HG02884 (cell line): ENCODE results near the gene KLHDC8B.

Source experiments
- ATAC-seq: cut with Tn5 transposase; IDR thresholded peaks from one replicate; pipeline ENCODE4 v1.9.1; 2021; ENCODE audit warnings: mild to moderate bottlenecking, moderate library complexity; ENCODE audit not compliant: unreplicated experiment

KLHDC8B gene

GRCh38 chr3:49171119-49171774, at the start of gene KLHDC8B:
TSS of gene KLHDC8B (plus strand) at chr3:49171598. CDS start at chr3:49172770, 1,172 bp downstream.
- ATAC-seq, result peak; percentile 59

GRCh38 chr3:49122022-49122421, 49.4 kb upstream of the KLHDC8B start:
- no peak for ATAC-seq

- ATAC-seq, result no peak
These were observed 48.9 kb upstream of the KLHDC8B start for GRCh38 chr3:49122451-49122850.

- no peak for ATAC-seq
These were observed 48.4 kb upstream of the KLHDC8B start for GRCh38 chr3:49122886-49123545.

- ATAC-seq, result no peak
These were observed 47.7 kb upstream of the KLHDC8B start for GRCh38 chr3:49123687-49124086.

GRCh38 chr3:49124203-49124602, 47.2 kb upstream of the KLHDC8B start:
- ATAC-seq, result no peak

- ATAC-seq, result no peak
These were observed 46.3 kb upstream of the KLHDC8B start for GRCh38 chr3:49124991-49125670.

GRCh38 chr3:49131040-49131439, 40.4 kb upstream of the KLHDC8B start:
- no peak for ATAC-seq

GRCh38 chr3:49131576-49131975, 39.8 kb upstream of the KLHDC8B start:
- ATAC-seq, result no peak

GRCh38 chr3:49132073-49132436, 39.3 kb upstream of the KLHDC8B start:
- no peak for ATAC-seq

- ATAC-seq, result no peak
These were observed 38.8 kb upstream of the KLHDC8B start, which contains the start of gene LAMB2 for GRCh38 chr3:49132437-49133225. TSS of gene LAMB2 (minus strand) at chr3:49133050. CDS start at chr3:49132867, 183 bp downstream.

GRCh38 chr3:49133226-49133951, 38.0 kb upstream of the KLHDC8B start:
- no peak for ATAC-seq

- no peak for ATAC-seq
These were observed 36.7 kb upstream of the KLHDC8B start for GRCh38 chr3:49134471-49135265.

GRCh38 chr3:49135499-49135898, 35.9 kb upstream of the KLHDC8B start:
- no peak for ATAC-seq

- no peak for ATAC-seq
These were observed 31.3 kb upstream of the KLHDC8B start for GRCh38 chr3:49140080-49140479.

GRCh38 chr3:49148159-49148558, 23.2 kb upstream of the KLHDC8B start:
- ATAC-seq, result no peak

GRCh38 chr3:49151610-49152009, 19.8 kb upstream of the KLHDC8B start:
- no peak for ATAC-seq

GRCh38 chr3:49153349-49153912, 18.0 kb upstream of the KLHDC8B start:
- no peak for ATAC-seq

- ATAC-seq, result no peak
These were observed 14.1 kb upstream of the KLHDC8B start for GRCh38 chr3:49157289-49157688.
